Body of pancreas (tissue), 4 donors: ENCODE measurements around the gene TOMM5.

Source experiments
- POLR2A ChIP-seq, 3 donors: fragments of 450-650 bp; IDR thresholded peaks; one replicate each; pipeline ENCODE4 v1.6.1; 2016; ENCODE audit warnings: antibody characterized with exemption in 3 of 3, mild to moderate bottlenecking in 2 of 3
- TF ChIP-seq, protein P1 (sequence below), 7 experiments: fragments of 450-650 bp in 4 of 7; fragments of 200-600 bp in 3 of 7; sonication (generic) in 3 of 7; IDR thresholded peaks; one replicate each; pipeline ENCODE4 v1.5.1; 2016 to 2019; ENCODE audit warnings: antibody characterized with exemption in 7 of 7

DNA sequence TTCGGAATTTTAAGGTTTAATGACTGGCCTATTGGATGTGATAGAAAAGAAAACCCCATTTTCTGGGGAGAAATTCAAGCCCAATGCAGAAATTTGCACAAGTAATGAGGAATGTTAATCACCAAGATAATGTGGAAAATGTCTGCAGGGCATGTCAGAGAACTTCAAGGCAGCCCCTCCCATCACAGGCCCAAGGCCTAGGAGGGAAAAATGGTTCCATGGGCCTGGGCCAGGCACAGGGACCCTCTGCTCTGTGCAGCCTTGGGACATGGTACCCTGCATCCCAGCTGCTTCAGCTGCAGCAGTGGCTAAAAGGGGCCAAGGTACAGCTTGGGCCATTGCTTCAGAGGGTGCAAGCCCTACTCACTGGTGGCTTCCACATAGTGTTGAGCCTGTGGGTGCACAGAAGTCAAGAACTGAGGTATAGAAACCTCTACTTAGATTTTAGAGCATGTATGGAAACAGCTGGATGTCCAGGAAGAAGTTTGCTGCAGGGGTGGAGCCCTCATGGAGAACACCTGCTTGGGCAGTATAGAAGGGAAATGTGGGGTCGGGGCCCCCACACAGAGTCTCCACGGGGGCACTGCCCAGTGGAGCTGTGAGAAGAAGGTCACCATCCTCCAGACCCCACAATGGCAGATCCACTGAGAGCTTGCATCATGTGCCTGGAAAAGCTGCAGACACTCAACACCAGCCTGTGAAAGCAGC, 28.4 kb downstream of the TOMM5 start:
- TF ChIP-seq, protein P1, sequence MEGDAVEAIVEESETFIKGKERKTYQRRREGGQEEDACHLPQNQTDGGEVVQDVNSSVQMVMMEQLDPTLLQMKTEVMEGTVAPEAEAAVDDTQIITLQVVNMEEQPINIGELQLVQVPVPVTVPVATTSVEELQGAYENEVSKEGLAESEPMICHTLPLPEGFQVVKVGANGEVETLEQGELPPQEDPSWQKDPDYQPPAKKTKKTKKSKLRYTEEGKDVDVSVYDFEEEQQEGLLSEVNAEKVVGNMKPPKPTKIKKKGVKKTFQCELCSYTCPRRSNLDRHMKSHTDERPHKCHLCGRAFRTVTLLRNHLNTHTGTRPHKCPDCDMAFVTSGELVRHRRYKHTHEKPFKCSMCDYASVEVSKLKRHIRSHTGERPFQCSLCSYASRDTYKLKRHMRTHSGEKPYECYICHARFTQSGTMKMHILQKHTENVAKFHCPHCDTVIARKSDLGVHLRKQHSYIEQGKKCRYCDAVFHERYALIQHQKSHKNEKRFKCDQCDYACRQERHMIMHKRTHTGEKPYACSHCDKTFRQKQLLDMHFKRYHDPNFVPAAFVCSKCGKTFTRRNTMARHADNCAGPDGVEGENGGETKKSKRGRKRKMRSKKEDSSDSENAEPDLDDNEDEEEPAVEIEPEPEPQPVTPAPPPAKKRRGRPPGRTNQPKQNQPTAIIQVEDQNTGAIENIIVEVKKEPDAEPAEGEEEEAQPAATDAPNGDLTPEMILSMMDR (IDR thresholded peaks at IDR 0.05), result no peak
- no peak for TF ChIP-seq POLR2A (IDR thresholded peaks at IDR 0.05)
